K562 (cell line): Measurements from ENCODE around the gene ASRGL1. TPM values are rescaled to one million over a fixed set of nuclear protein-coding genes. Genes with fewer than 3 reads are reported as not detected.

ENCODE experiments used
- ATAC-seq: fragments of 200-7000 bp; cut with Tn5 transposase; 3 replicates; pipeline ENCODE4 v1.9.1; 2020; ENCODE audit warnings: moderate library complexity
- BruUV-seq: library from RNA; stranded (reverse); fragments of 400-500 nt; replicated peaks from 2 replicates; lab custom pipeline; 2021; lab: Mats Ljungman, UMichigan
- CTCF ChIA-PET: fragments of 300-600 bp; formaldehyde crosslinking; extraction: SDS; loops from one replicate; lab custom pipeline; 2021; ENCODE audit warnings: low intra/inter-chr PET ratio; lab: Yijun Ruan, JAX
- POLR2A ChIA-PET: fragments of 300-600, 350-650 bp; sonication (Branson Sonifier 250); formaldehyde crosslinking; extraction: SDS; loops from one replicate; lab custom pipeline; 2021; ENCODE audit warnings: antibody characterized with exemption, inconsistent platforms; lab: Yijun Ruan, JAX
- DNase-seq, 4 experiments: peaks; one replicate each; pipeline versions ENCODE4 v3.0.0 to v3.0.0-alpha.2; 2011 to 2018; ENCODE audit warnings: low spot score in 3 of 4, mixed read lengths in 3 of 4; ENCODE audit errors: extremely low read depth in 1 of 4
- FAIRE-seq: peaks from 2 replicates; lab custom pipeline; 2011; peaks lifted over from hg19 to GRCh38; lab: Jason Lieb, UNC
- H2AFZ ChIP-seq: 2 replicates; pipeline ENCODE4 v1.6.0; 2011; ENCODE audit warnings: low read depth, low read length, control low read depth, inconsistent platforms
- H3K27ac ChIP-seq: fragments of 200-600 bp; 3 replicates; pipeline ENCODE4 v1.8.0; 2011; ENCODE audit warnings: low read depth, mild to moderate bottlenecking, control low read depth, inconsistent platforms, low read length, moderate library complexity, mixed read lengths; ENCODE audit errors: extremely low read depth
- H3K27me3 ChIP-seq, 2 experiments: fragments of 300-600 bp in 1 of 2; 2 replicates in 1 of 2; 3 replicates in 1 of 2; pipeline versions ENCODE4 v1.6.0 to v1.8.0; 2011; ENCODE audit warnings: inconsistent platforms in 2 of 2, low read length in 2 of 2, mild to moderate bottlenecking in 1 of 2, mixed read lengths in 1 of 2, moderate library complexity in 1 of 2; ENCODE audit not compliant: control insufficient read depth in 2 of 2, insufficient read depth in 2 of 2
- H3K36me3 ChIP-seq: fragments of 300-600 bp; 3 replicates; pipeline ENCODE4 v1.8.0; 2011; ENCODE audit warnings: mild to moderate bottlenecking, low read length, inconsistent platforms; ENCODE audit not compliant: control insufficient read depth, insufficient read depth
- H3K4me1 ChIP-seq, 2 experiments: fragments of 200-600 bp in 1 of 2; replicated peaks in 1 of 2; 2 replicates in 1 of 2; 3 replicates in 1 of 2; pipeline versions ENCODE4 v1.5.1 to v1.8.0; 2011; ENCODE audit warnings: inconsistent platforms in 2 of 2, low read length in 2 of 2, mild to moderate bottlenecking in 1 of 2, mixed read lengths in 1 of 2, moderate library complexity in 1 of 2; ENCODE audit not compliant: control insufficient read depth in 2 of 2, insufficient read depth in 2 of 2
- H3K4me2 ChIP-seq: 2 replicates; pipeline ENCODE4 v1.6.1; 2011; ENCODE audit warnings: low read length, control low read depth, inconsistent platforms, mixed read lengths; ENCODE audit not compliant: insufficient read depth
- H3K4me3 ChIP-seq: fragments of 200-600 bp; sonication (generic), shearing (Covaris generic); 2 replicates; pipeline ENCODE4 v1.5.1; 2016; ENCODE audit warnings: control low read depth, inconsistent platforms
- H3K79me2 ChIP-seq: fragments of 200-600 bp; 3 replicates; pipeline ENCODE4 v1.8.0; 2011; ENCODE audit warnings: low read length, inconsistent platforms; ENCODE audit not compliant: control insufficient read depth, insufficient read depth
- H3K9ac ChIP-seq, 2 experiments: 2 replicates each; pipeline versions ENCODE4 v1.6.0 to v1.6.1; 2011; ENCODE audit warnings: low read depth in 2 of 2, low read length in 2 of 2, control low read depth in 1 of 2, inconsistent platforms in 1 of 2, mild to moderate bottlenecking in 1 of 2, mixed read lengths in 1 of 2; ENCODE audit not compliant: insufficient read depth in 1 of 2
- H3K9me1 ChIP-seq: one replicate; pipeline ENCODE4 v1.6.0; 2011; ENCODE audit warnings: inconsistent platforms, mild to moderate bottlenecking, low read length, moderate library complexity; ENCODE audit not compliant: control insufficient read depth, insufficient read depth
- H3K9me3 ChIP-seq: replicated peaks from 2 replicates; pipeline ENCODE4 v1.5.1; 2011; ENCODE audit warnings: low read depth, low read length, inconsistent platforms; ENCODE audit not compliant: control insufficient read depth, insufficient read depth
- H4K20me1 ChIP-seq: replicated peaks from 2 replicates; pipeline ENCODE4 v1.6.1; 2011; ENCODE audit warnings: low read length, inconsistent platforms, mixed read lengths; ENCODE audit not compliant: control insufficient read depth, insufficient read depth
- E2F5 ChIP-seq: sonication (generic); formaldehyde crosslinking; IDR thresholded peaks from 2 replicates; pipeline ENCODE4 v1.8.0; 2022; ENCODE audit warnings: mild to moderate bottlenecking, missing genetic modification reagents
- PRMT5 ChIP-seq: sonication (generic); formaldehyde crosslinking; IDR thresholded peaks from 2 replicates; pipeline ENCODE4 v1.5.0; 2020; ENCODE audit warnings: missing genetic modification reagents
- ZNF24 ChIP-seq: fragments of 450-650 bp; IDR thresholded peaks from 2 replicates; pipeline ENCODE4 v1.6.1; 2016
- ZNF583 ChIP-seq: fragments of 250-450 bp; sonication (Bioruptor Pico); IDR thresholded peaks from 2 replicates; pipeline ENCODE4 v1.4.0; 2020
- ZNF589 ChIP-seq: fragments of 200-800 bp; sonication (Bioruptor generic); IDR thresholded peaks from 2 replicates; pipeline ENCODE4 v1.6.1; 2016; ENCODE audit warnings: low read depth, missing genetic modification characterization, missing compliant biosample characterization
- WGBS: fragments of 100-300 bp; shearing (Covaris generic); methylation state at CpG from one replicate; pipeline ENCODE4 v1.1.6; 2016; ENCODE audit warnings: low coverage, mixed read lengths; ENCODE audit not compliant: insufficient coverage; ENCODE audit errors: missing lambda C conversion rate; 5-methylcytosine and 5-hydroxymethylcytosine counted together
- in situ Hi-C: fragments of 300-500 bp; cut with MboI; formaldehyde crosslinking; loops from 4 replicates; pipeline ENCODE4 v1.15.0; 2018; ENCODE audit warnings: inconsistent platforms, mixed read lengths
- intact Hi-C: fragments of 100-400 bp; cut with micrococcal nuclease; formaldehyde crosslinking; loops from 2 replicates; pipeline ENCODE4 v1.14.2; 2022
- polyA plus RNA-seq, 8 experiments: library from polyadenylated mRNA; depleted of rRNA in 4 of 8; stranded (reverse) in 5 of 8; unstranded in 3 of 8; fragments of >200 nt; fragmentation: Nextera tagmentation in 2 of 8; fragmentation: Illumina TruSeq in 1 of 8; extraction: Ambion mirVana in 2 of 8; extraction: Trizol in 1 of 8; gene quantifications; 2 replicates each; pipeline versions ENCODE4 v1.2.1 to v1.2.3, GENCODE V29; 2011 to 2014; ENCODE audit warnings: inconsistent platforms in 1 of 8, missing spikeins in 1 of 8
- total RNA-seq, 7 experiments: library from RNA; depleted of rRNA in 6 of 7; stranded (reverse); fragments of >200 nt in 6 of 7; fragmentation: Illumina TruSeq in 2 of 7; extraction: Trizol in 2 of 7; gene quantifications; 2 replicates each; pipeline versions ENCODE4 v1.2.1 to v1.2.3, GENCODE V29; 2011 to 2021; ENCODE audit warnings: low replicate concordance in 1 of 7
- TF ChIP-seq, protein P1 (sequence below): fragments of 450-650 bp; formaldehyde crosslinking; IDR thresholded peaks from 2 replicates; pipeline ENCODE4 v1.4.0; 2020; ENCODE audit warnings: mild to moderate bottlenecking, moderate library complexity

ASRGL1 gene
- total and polyA plus RNA-seq, 9 of the 15 experiments (the other 6 are each of a cell fraction or from before 2014, with no cell fraction given), result 3.1 to 23.0 (median 11.2) TPM

- no peaks in the 10 kb centered on the region for H3K36me3 ChIP-seq
- DNase-seq (no peak), FAIRE-seq (no peak), ATAC-seq (no peak)
- no peak overlapping the region for H3K27ac ChIP-seq
- WGBS, result 43% methylated on average over 3 of the region's 3 CpGs
- no peak overlapping the region for H3K9ac ChIP-seq
- peaks cover 0 to 30% of the 10 kb centered on the region in 2 experiments; a peak in 4 of 5 replicates for H3K4me1 ChIP-seq
- H3K4me3 ChIP-seq, result no peak overlapping the region
- H2AFZ ChIP-seq, result no peak overlapping the region
- ChIA-PET CTCF (no interaction called here), POLR2A (no interaction called here)
- no peaks in the 10 kb centered on the region for H3K79me2 ChIP-seq
- no peaks in the 10 kb centered on the region for H3K27me3 ChIP-seq
- BruUV-seq, result no TSS peak
- H3K4me2 ChIP-seq, result no peak overlapping the region
- H4K20me1 ChIP-seq, result no peaks in the 10 kb centered on the region
- intact Hi-C loops (no loop called here), in situ Hi-C loops (no loop called here)
- H3K9me1 ChIP-seq, result no peaks in the 10 kb centered on the region
- no peaks in the 10 kb centered on the region for H3K9me3 ChIP-seq
- TF ChIP-seq ZNF24 (no peak), E2F5 (CRISPR knock-in tag) (no peak), ZNF583 (no peak), PRMT5 (CRISPR knock-in tag) (no peak), ZNF589 (CRISPR knock-in tag) (no peak)
- TF ChIP-seq, protein P1, sequence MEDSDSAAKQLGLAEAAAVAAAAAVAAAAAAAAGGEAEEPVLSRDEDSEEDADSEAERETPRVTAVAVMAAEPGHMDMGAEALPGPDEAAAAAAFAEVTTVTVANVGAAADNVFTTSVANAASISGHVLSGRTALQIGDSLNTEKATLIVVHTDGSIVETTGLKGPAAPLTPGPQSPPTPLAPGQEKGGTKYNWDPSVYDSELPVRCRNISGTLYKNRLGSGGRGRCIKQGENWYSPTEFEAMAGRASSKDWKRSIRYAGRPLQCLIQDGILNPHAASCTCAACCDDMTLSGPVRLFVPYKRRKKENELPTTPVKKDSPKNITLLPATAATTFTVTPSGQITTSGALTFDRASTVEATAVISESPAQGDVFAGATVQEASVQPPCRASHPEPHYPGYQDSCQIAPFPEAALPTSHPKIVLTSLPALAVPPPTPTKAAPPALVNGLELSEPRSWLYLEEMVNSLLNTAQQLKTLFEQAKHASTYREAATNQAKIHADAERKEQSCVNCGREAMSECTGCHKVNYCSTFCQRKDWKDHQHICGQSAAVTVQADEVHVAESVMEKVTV (CRISPR knock-in tag), result no peak
These were observed 93.2 kb downstream of the ASRGL1 start for GRCh38 chr11:62430425-62430824.
